B cell (primary cell): Measurements from ENCODE around the gene INPP5J. TPM values are rescaled to one million over a fixed set of nuclear protein-coding genes. Genes with fewer than 3 reads are reported as not detected.
"Not testable (repeated sequence)": the region's sequence is repeated elsewhere in the genome, so short reads cannot be mapped to it uniquely, and the experiment has no call there.

Experiments used
- ATAC-seq: fragments of 200-7000 bp; cut with Tn5 transposase; one replicate; pipeline ENCODE4 v1.10.0; 2021; ENCODE audit warnings: low read depth, mild to moderate bottlenecking, moderate number of reproducible peaks, moderate library complexity
- CTCF ChIA-PET: fragments of 350-600 bp; sonication (Branson Sonifier 250); formaldehyde crosslinking; loops from one replicate; lab custom pipeline; 2021; ENCODE audit warnings: antibody characterized with exemption, inconsistent platforms; lab: Charles Lee
- POLR2A ChIA-PET: fragments of 350-600 bp; sonication (Branson Sonifier 250); formaldehyde crosslinking; loops from one replicate; lab custom pipeline; 2021; ENCODE audit warnings: antibody characterized with exemption; lab: Charles Lee
- DNase-seq: peaks from one replicate; pipeline ENCODE4 v3.0.0; 2013
- H2AFZ ChIP-seq: 2 replicates; pipeline ENCODE4 v1.6.1; 2012; ENCODE audit warnings: mild to moderate bottlenecking, low read depth, low read length; ENCODE audit not compliant: insufficient read depth, poor library complexity, severe bottlenecking
- H3K27ac ChIP-seq, 2 donors: 1 replicate in 1 of 2; 2 replicates in 1 of 2; pipeline ENCODE4 v1.5.1; 2012 to 2013; ENCODE audit warnings: low read length in 2 of 2, mild to moderate bottlenecking in 2 of 2, moderate library complexity in 1 of 2
- H3K27me3 ChIP-seq, 4 experiments: fragments of 200-600 bp in 1 of 4; sonication (generic) in 1 of 4; replicated peaks in 1 of 4; 1 replicate in 2 of 4; 2 replicates in 2 of 4; pipeline versions ENCODE4 v1.6.1 to v1.7.0; 2013 to 2016; ENCODE audit warnings: low read length in 3 of 4, mild to moderate bottlenecking in 2 of 4, mixed read lengths in 1 of 4, moderate library complexity in 1 of 4; ENCODE audit not compliant: insufficient read depth in 4 of 4, control insufficient read depth in 3 of 4; ENCODE audit errors: control extremely low read depth in 1 of 4
- H3K36me3 ChIP-seq, 2 experiments: replicated peaks in 1 of 2; 1 replicate in 1 of 2; 2 replicates in 1 of 2; pipeline versions ENCODE4 v1.6.1 to v1.7.1; 2013; ENCODE audit warnings: low read length in 1 of 2; ENCODE audit not compliant: insufficient read depth in 2 of 2, control insufficient read depth in 1 of 2; ENCODE audit errors: control extremely low read depth in 1 of 2, extremely low read depth in 1 of 2
- H3K4me1 ChIP-seq, 2 donors: fragments of 200-600 bp in 1 of 2; sonication (generic) in 1 of 2; 1 replicate in 1 of 2; 2 replicates in 1 of 2; pipeline versions ENCODE4 v1.5.1 to v1.6.1; 2013 to 2017; ENCODE audit warnings: low read length in 2 of 2; ENCODE audit not compliant: control insufficient read depth in 2 of 2, insufficient read depth in 2 of 2
- H3K4me2 ChIP-seq: replicated peaks from 2 replicates; pipeline ENCODE3; 2012; ENCODE audit warnings: mild to moderate bottlenecking, low read depth, low read length; ENCODE audit not compliant: poor library complexity, severe bottlenecking
- H3K4me3 ChIP-seq, 5 experiments: fragments of 200-600 bp in 1 of 5; sonication (generic) in 1 of 5; 1 replicate in 3 of 5; 2 replicates in 2 of 5; pipeline versions ENCODE4 v1.5.1 to v1.7.0; 2011 to 2016; ENCODE audit warnings: low read length in 4 of 5, mild to moderate bottlenecking in 4 of 5, low read depth in 2 of 5, control low read depth in 1 of 5, moderate library complexity in 1 of 5; ENCODE audit not compliant: insufficient read depth in 1 of 5; ENCODE audit errors: control extremely low read depth in 1 of 5, extremely low read depth in 1 of 5
- H3K79me2 ChIP-seq: fragments of 200-600 bp; sonication (generic); one replicate; pipeline ENCODE4 v1.6.0; 2016; ENCODE audit warnings: low read length; ENCODE audit not compliant: control insufficient read depth, insufficient read depth
- H3K9ac ChIP-seq: fragments of 200-600 bp; sonication (generic); 2 replicates; pipeline ENCODE4 v1.6.1; 2017; ENCODE audit warnings: mild to moderate bottlenecking, low read length, moderate library complexity
- H3K9me3 ChIP-seq, 3 donors: one replicate each; pipeline versions ENCODE4 v1.6.1 to v1.7.1; 2013; ENCODE audit warnings: low read length in 2 of 3; ENCODE audit not compliant: control insufficient read depth in 2 of 3, insufficient read depth in 1 of 3; ENCODE audit errors: control extremely low read depth in 1 of 3
- H4K20me1 ChIP-seq: 2 replicates; pipeline ENCODE4 v1.6.0; 2012; ENCODE audit warnings: mild to moderate bottlenecking, low read length; ENCODE audit not compliant: insufficient read depth, control insufficient read depth, poor library complexity, severe bottlenecking
- H3K27ac Mint-ChIP-seq: one replicate; pipeline ENCODE4 v1.8.0; 2021; ENCODE audit warnings: mixed read lengths
- H3K27me3 Mint-ChIP-seq: one replicate; pipeline ENCODE4 v1.8.0; 2021; ENCODE audit warnings: mixed read lengths
- H3K4me1 Mint-ChIP-seq: one replicate; pipeline ENCODE4 v1.8.0; 2021; ENCODE audit warnings: mixed read lengths
- H3K4me3 Mint-ChIP-seq: one replicate; pipeline ENCODE4 v1.8.0; 2021; ENCODE audit warnings: mixed read lengths
- H3K9me3 Mint-ChIP-seq: one replicate; pipeline ENCODE4 v1.8.0; 2022; ENCODE audit warnings: mixed read lengths; ENCODE audit not compliant: insufficient read depth
- CTCF ChIP-seq: fragments of 200-600 bp; IDR thresholded peaks from one replicate; pipeline ENCODE4 v1.8.0; 2022; ENCODE audit warnings: antibody characterized with exemption, mild to moderate bottlenecking
- EZH2 ChIP-seq: IDR thresholded peaks from 2 replicates; pipeline ENCODE4 v1.6.1; 2012; ENCODE audit warnings: borderline replicate concordance, low read depth, mild to moderate bottlenecking, moderate library complexity, low read length; ENCODE audit not compliant: insufficient read depth, poor library complexity, severe bottlenecking
- WGBS: methylation state at CpG from one replicate; pipeline ENCODE4 v1.1.5; 2013; ENCODE audit warnings: missing lambda C conversion rate; ENCODE audit not compliant: insufficient coverage; 5-methylcytosine and 5-hydroxymethylcytosine counted together
- intact Hi-C: fragments of 100-400 bp; cut with micrococcal nuclease; formaldehyde crosslinking; loops from one replicate; pipeline ENCODE4 v1.10.0; 2022
- polyA plus RNA-seq: library from polyadenylated mRNA; depleted of rRNA; stranded (reverse); fragments of >200 nt; gene quantifications from 2 replicates; pipeline ENCODE4 v1.2.3, GENCODE V29; 2012
- total RNA-seq, 2 donors: library from RNA; stranded (reverse); fragments of 120-200 nt in 1 of 2; gene quantifications; 1 replicate in 1 of 2; 2 replicates in 1 of 2; pipeline versions ENCODE4 v1.2.3 to v1.2.4, GENCODE V29; 2013 to 2022

Gene INPP5J
- total and polyA plus RNA-seq, 2 donors (not counting 1 experiment from before 2014, with no cell fraction given): 0.07 to 0.52 TPM

GRCh38 chr22:31096657-31097279 lies 26.0 kb upstream of the INPP5J start:
- DNase-seq: no peak
- no peak overlapping the region for H2AFZ ChIP-seq
- H3K9me3 ChIP-seq: no peaks in the 10 kb centered on the region
- no peaks in the 10 kb centered on the region for H3K4me1 ChIP-seq
- Mint-ChIP-seq H3K4me1 (no peaks in the 10 kb centered on the region), H3K27ac (no peak overlapping the region), H3K4me3 (no peak overlapping the region), H3K27me3 (no peaks in the 10 kb centered on the region), H3K9me3 (no peaks in the 10 kb centered on the region)
- ATAC-seq: no peak
- H4K20me1 ChIP-seq: no peaks in the 10 kb centered on the region
- intact Hi-C loops: no loop called here
- H3K4me2 ChIP-seq: no peak overlapping the region
- H3K36me3 ChIP-seq: no peaks in the 10 kb centered on the region
- no peaks in the 10 kb centered on the region for H3K27me3 ChIP-seq
- ChIA-PET CTCF (interaction anchor here (0.9 kb wide), 1 partner anchor 176 kb away, joined by 3 read pairs; no protein-coding TSS in a partner anchor), POLR2A (no interaction called here)
- no peak overlapping the region for H3K9ac ChIP-seq
- no peak overlapping the region for H3K27ac ChIP-seq
- H3K79me2 ChIP-seq: no peaks in the 10 kb centered on the region
- TF ChIP-seq EZH2: no peak
- TF ChIP-seq CTCF: no peak
- no peak overlapping the region for H3K4me3 ChIP-seq
- 96% methylated on average over 27 of the region's 27 CpGs for WGBS

GRCh38 chr22:31097539-31097938 lies 25.2 kb upstream of the INPP5J start:
- H3K9me3 ChIP-seq, H3K4me3 Mint-ChIP-seq, H3K9ac ChIP-seq, H3K27ac Mint-ChIP-seq, DNase-seq, H3K27me3 ChIP-seq, H3K9me3 Mint-ChIP-seq, H3K4me1 Mint-ChIP-seq, H2AFZ ChIP-seq, H3K4me3 ChIP-seq, ATAC-seq, H3K4me1 ChIP-seq, H3K27me3 Mint-ChIP-seq, H4K20me1 ChIP-seq, intact Hi-C loops, H3K4me2 ChIP-seq, CTCF ChIA-PET, H3K36me3 ChIP-seq, H3K79me2 ChIP-seq, POLR2A ChIA-PET, H3K27ac ChIP-seq: not testable (repeated sequence)
- WGBS: no CpG with 5 or more reads among the region's 5 CpGs
